ENCODE data around the gene ZAR1L.

- no peak for TF ChIP-seq POLR2A (IDR thresholded peaks at IDR 0.05)
- TF ChIP-seq, protein P1, sequence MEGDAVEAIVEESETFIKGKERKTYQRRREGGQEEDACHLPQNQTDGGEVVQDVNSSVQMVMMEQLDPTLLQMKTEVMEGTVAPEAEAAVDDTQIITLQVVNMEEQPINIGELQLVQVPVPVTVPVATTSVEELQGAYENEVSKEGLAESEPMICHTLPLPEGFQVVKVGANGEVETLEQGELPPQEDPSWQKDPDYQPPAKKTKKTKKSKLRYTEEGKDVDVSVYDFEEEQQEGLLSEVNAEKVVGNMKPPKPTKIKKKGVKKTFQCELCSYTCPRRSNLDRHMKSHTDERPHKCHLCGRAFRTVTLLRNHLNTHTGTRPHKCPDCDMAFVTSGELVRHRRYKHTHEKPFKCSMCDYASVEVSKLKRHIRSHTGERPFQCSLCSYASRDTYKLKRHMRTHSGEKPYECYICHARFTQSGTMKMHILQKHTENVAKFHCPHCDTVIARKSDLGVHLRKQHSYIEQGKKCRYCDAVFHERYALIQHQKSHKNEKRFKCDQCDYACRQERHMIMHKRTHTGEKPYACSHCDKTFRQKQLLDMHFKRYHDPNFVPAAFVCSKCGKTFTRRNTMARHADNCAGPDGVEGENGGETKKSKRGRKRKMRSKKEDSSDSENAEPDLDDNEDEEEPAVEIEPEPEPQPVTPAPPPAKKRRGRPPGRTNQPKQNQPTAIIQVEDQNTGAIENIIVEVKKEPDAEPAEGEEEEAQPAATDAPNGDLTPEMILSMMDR (IDR thresholded peaks at IDR 0.05): no peak
- TF ChIP-seq EP300 (IDR thresholded peaks at IDR 0.05; ENCODE audit: low read depth): no peak
- TF ChIP-seq POLR2AphosphoS5 (IDR thresholded peaks at IDR 0.05): no peak
These were observed 18.0 kb downstream of the ZAR1L start for GRCh38 chr13:32297206-32297605.

Data from transverse colon (tissue), 4 donors.